COLO668 (cell line): Measurements from ENCODE around the gene CRB1.
A peak's percentile ranks its signal among the peaks of the same experiment; 100 is the strongest.

Experiments
- DNase-seq: peaks from one replicate; lab custom pipeline; 2025; ENCODE audit not compliant: unreplicated experiment; lab: John Stamatoyannopoulos, UW

Gene CRB1

DNA sequence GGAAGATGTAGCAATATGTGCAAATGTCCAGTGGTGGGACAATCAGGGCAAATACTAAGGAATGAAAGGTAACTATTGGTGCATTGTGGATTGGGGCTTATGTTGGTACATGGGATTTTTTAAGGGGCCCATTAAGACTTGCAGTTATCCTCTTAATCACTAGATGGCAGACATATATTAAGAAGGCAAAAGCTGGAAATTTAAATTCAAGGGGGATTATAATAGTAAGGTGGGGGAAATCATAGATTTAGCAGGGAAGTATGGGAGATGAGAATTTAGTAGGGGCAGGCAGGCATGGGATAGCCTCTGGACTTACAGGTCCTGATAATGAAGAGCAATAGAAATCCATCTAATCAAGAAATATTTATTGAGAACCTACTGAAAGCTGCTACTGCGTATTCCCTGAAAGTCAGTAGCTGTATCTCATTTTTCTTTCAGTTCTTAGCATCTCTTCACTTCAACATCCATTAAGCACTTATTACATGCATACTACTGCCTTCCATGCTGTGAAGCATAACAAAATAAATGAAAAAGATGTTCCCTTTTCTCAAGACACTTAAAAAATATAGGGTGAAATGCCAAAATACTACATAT is 251.8 kb downstream of the CRB1 start:
- no peak for DNase-seq

- peak; percentile 28 for DNase-seq
These were observed 253.2 kb downstream of the CRB1 start for GRCh38 chr1:197521118-197521739.

DNA sequence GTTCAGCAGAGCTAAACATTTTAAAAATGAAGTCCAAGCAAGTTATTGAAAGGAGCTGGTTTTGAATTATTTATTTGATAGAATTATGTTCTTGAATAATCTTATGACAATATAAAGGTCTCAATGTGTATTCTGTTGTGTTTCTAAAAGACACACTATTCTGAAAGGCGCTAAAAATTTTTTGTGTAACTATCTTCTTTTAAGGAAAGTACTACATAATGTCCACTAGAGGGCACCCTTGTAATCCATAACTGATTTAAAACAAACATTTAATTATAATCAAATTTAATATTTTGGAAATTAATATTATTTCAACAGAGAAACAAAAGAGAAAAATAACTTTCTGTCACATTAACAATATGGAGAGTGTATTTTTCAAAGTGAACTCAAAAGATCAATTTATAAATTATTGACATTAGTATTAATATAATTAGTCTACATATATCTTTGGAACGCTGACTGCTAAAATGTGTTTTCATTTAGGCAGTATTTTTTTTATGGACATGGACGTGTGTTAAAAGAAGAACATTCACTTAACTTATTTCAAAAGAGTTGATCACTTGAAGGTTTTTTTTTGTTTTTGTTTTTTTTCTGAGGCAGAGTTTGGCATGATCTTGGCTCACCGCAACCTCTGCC is 258.8 kb downstream of the CRB1 start:
- no peak for DNase-seq
